Measurements from ENCODE around the gene SPTB.

Gene SPTB

DNA sequence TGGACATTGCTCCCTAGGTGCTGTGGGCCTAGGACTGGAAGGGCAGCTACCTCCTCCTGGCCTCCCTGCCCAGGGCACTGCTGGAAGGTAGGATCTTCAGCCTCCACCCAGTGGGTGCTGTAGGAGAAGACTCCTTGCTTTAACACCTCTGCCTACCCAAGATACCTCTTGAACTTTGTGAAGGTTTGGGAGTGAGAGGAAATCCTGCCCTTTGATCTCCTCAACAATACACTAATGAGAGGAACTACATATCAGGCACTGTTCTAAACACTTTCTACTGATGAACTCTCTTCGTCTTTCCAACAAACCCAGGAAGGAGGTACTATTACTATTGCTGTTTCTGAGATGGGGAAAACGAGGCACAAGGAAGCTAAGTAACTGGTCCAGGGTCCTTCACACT lies 108.5 kb downstream of the SPTB start:
- no peak for DNase-seq (ENCODE audit: low read depth)
- H3K4me3 ChIP-seq (ENCODE audit: control insufficient read depth, low read depth, low read length), result no peak overlapping the region
- no peak for TF ChIP-seq CTCF (IDR thresholded peaks at IDR 0.05; ENCODE audit: control insufficient read depth, insufficient read depth, low read depth, low read length, missing control alignments)

- no peak for TF ChIP-seq CTCF (IDR thresholded peaks at IDR 0.05; ENCODE audit: control insufficient read depth, insufficient read depth, low read depth, low read length, missing control alignments)
- H3K4me3 ChIP-seq (ENCODE audit: control insufficient read depth, low read depth, low read length), result no peak overlapping the region
- no peak for DNase-seq (ENCODE audit: low read depth)
Observed at GRCh38 chr14:64770751-64771150, 109.0 kb downstream of the SPTB start.

DNA sequence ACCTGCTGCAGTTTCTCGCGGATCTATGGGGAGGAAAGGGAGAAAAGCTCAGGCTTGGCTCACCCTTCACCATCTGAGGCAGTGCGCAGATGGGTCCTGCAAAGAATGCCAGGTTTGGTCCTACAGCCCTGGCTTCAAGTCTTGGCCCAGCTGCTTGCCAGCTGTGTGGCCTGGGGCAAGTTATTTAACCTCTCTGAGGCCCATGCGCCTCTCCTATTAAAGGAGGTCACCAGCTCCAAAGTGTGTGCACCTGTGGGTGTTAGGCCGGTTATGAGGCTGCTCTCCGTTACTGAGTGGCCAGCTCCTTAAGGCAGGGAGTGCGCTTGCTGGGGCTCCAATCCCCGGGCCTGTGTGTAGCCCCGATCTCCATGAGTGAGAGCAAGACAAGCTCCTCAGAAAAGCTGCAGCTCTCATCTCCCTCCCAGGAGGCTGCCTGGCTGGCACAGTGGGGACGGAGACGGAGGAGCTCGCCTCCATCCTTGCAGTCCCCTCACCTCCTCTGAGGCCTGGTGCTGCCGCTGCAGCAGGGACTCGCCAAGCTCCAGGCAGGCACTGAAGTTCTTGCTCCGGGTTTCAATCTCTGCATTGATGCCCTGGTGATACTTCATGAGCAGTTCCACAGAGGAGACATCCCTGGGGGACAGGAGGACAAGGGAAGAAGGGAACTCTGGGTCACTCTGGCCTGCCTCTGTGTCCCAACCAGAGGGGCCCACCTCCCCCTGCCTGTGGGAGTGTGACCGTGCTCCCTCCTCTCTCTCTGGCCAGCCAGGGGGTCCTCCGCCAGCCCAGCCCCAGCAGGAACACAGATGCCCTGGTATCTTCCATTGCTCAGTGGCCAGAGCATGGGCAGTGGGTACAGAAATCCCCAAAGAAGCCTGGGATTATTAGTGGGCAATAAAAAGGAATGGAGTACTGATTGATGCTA lies 110.3 kb downstream of the SPTB start:
- H3K4me3 ChIP-seq (ENCODE audit: control insufficient read depth, low read depth, low read length), result no peak overlapping the region

DNA sequence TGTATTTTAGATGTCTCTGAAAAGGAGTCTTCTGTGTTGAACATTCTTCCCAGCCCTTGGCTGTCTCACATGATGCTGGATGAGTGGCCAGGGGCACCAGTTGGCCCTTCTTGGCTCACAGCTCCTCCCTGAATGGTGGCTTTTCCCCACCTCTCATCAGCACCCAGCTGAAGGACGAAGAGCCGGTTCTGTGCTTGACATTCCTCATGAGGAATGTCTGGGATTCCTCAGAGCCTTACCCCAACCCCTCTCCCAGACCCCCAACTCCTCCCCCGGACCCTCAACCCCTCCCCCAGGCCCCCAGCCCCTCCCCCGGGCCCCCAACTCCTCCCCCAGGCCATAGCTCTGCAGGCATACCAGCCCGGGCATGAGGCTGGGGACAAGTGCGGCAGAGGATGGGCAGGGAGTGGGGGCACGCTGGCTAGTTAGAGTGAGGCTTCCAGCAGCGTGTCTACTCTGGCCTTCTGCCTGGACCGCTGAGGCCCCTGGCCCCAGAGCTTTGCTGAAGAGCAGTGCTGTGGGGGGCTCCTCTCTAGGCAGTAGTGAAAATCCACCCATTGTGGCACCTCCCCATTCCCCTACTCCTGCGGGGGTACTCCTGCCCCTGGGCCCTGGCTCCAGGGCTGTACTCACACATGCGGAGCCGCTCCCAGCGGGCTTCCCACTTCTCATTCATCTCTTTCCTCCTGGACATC lies 111.2 kb downstream of the SPTB start:
- TF ChIP-seq CTCF (IDR thresholded peaks at IDR 0.05; ENCODE audit: control insufficient read depth, insufficient read depth, low read depth, low read length, missing control alignments), result no peak
- no peak overlapping the region for H3K4me3 ChIP-seq (ENCODE audit: control insufficient read depth, low read depth, low read length)
- no peak for DNase-seq (ENCODE audit: low read depth)

More for the DNA sequence above, 110.3 kb downstream of the SPTB start:
- no peak for TF ChIP-seq CTCF (IDR thresholded peaks at IDR 0.05; ENCODE audit: control insufficient read depth, insufficient read depth, low read depth, low read length, missing control alignments)
- no peak for DNase-seq (ENCODE audit: low read depth)

DNA sequence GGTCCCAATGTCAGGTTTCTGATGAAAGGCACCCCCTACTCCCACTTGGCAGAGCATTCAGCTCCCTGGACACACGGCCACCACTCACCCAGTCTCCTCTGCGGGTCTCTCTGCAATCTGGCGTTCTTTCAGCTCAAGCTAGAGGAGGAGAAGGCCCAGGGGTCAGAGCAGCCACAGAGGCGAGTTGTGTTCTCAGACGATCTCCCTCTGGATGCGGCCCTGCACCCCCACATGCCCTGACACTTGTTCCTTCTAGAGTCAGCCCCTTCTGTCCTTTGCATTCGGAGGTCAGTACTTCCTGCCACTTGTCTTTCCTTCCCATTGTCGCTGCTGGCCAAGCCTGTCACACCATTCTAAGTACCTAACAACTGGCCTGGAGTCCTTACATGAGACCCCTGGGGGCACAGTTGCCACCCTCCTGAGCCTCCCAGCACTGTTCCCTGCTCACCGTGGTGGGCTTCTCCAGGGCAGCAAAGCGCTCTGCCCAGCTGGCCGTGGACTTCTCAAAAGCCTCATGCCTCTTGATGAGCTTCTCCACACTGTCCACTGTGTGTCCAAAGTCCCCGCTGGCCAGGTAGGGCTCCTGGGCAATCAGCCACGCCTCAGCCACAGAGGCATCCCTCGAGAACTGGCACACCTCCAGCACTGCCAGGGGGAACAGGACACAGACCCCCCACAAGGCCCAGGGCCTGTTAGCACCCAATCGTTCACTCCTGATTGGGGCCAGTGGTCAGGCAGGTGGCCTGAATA lies 112.3 kb downstream of the SPTB start:
- no peak for DNase-seq (ENCODE audit: low read depth)
- no peak overlapping the region for H3K4me3 ChIP-seq (ENCODE audit: control insufficient read depth, low read depth, low read length)

More for the DNA sequence above, 112.3 kb downstream of the SPTB start:
- TF ChIP-seq CTCF (IDR thresholded peaks at IDR 0.05; ENCODE audit: control insufficient read depth, insufficient read depth, low read depth, low read length, missing control alignments), result no peak
